Measurements from ENCODE around the gene LRP5.
"Not testable (repeated sequence)": the region's sequence is repeated elsewhere in the genome, so short reads cannot be mapped to it uniquely, and the experiment has no call there.

LRP5 gene

GRCh38 chr11:68282861-68283230, 29.5 kb upstream of the LRP5 start:
- no peak for DNase-seq

GRCh38 chr11:68284588-68284987, 27.8 kb upstream of the LRP5 start:
- not testable (repeated sequence) for DNase-seq

- DNase-seq: no peak
These were observed 25.0 kb upstream of the LRP5 start for GRCh38 chr11:68287419-68287818.

- no peak for DNase-seq
These were observed 22.9 kb upstream of the LRP5 start for GRCh38 chr11:68289456-68289855.

GRCh38 chr11:68293708-68294107, 18.7 kb upstream of the LRP5 start:
- no peak for DNase-seq

- no peak for DNase-seq
These were observed 17.1 kb upstream of the LRP5 start for GRCh38 chr11:68295271-68295670.

GRCh38 chr11:68295940-68296339, 16.5 kb upstream of the LRP5 start:
- DNase-seq: no peak

GRCh38 chr11:68296344-68297051, 15.9 kb upstream of the LRP5 start:
- peak; percentile 49 for DNase-seq

- DNase-seq: no peak
These were observed 15.4 kb upstream of the LRP5 start for GRCh38 chr11:68297052-68297378.

GRCh38 chr11:68297494-68297811, 14.9 kb upstream of the LRP5 start:
- DNase-seq: no peak

GRCh38 chr11:68297812-68298658, 14.4 kb upstream of the LRP5 start:
- DNase-seq: peak; percentile 90

- no peak for DNase-seq
These were observed 13.5 kb upstream of the LRP5 start for GRCh38 chr11:68298659-68299516.

- DNase-seq: not testable (repeated sequence)
These were observed 12.9 kb upstream of the LRP5 start for GRCh38 chr11:68299517-68299879.

- no peak for DNase-seq
These were observed 12.1 kb upstream of the LRP5 start for GRCh38 chr11:68300076-68300830.

- DNase-seq: no peak
These were observed 10.1 kb upstream of the LRP5 start for GRCh38 chr11:68302256-68302655.

GRCh38 chr11:68302670-68303069, 9.7 kb upstream of the LRP5 start:
- no peak for DNase-seq

- no peak for DNase-seq
These were observed 9.3 kb upstream of the LRP5 start for GRCh38 chr11:68303083-68303482.

GRCh38 chr11:68303982-68304780, 8.2 kb upstream of the LRP5 start:
- no peak for DNase-seq

GRCh38 chr11:68306636-68307035, 5.8 kb upstream of the LRP5 start:
- DNase-seq: no peak

- DNase-seq: no peak
These were observed 4.3 kb upstream of the LRP5 start for GRCh38 chr11:68308068-68308467.

GRCh38 chr11:68309621-68310185, 2.7 kb upstream of the LRP5 start:
- DNase-seq: no peak
